PC-9 (cell line): ENCODE results near the gene ACBD5. TPM values are rescaled to one million over a fixed set of nuclear protein-coding genes. Genes with fewer than 3 reads are reported as not detected.
A peak's percentile ranks its signal among the peaks of the same experiment; 100 is the strongest.

Experiments
- BruUV-seq: library from RNA; stranded (reverse); fragments of 400-500 nt; replicated peaks from 2 replicates; lab custom pipeline; 2021; lab: Mats Ljungman, UMichigan
- CTCF ChIA-PET: fragments of 300-600 bp; sonication (Branson Sonifier 250); formaldehyde crosslinking; loops from one replicate; lab custom pipeline; 2022; ENCODE audit warnings: antibody characterized with exemption; lab: Charles Lee
- POLR2A ChIA-PET: fragments of 300-600 bp; sonication (Branson Sonifier 250); formaldehyde crosslinking; loops from one replicate; lab custom pipeline; 2022; ENCODE audit warnings: antibody characterized with exemption; ENCODE audit not compliant: unreplicated experiment; lab: Charles Lee
- DNase-seq, 2 experiments: peaks; one replicate each; pipeline versions ENCODE4 v3.0.0 to v3.0.0-alpha.2; 2015 to 2022; ENCODE audit warnings: mixed read lengths in 1 of 2
- H2AFZ ChIP-seq: fragments of 200-600 bp; sonication (generic); 2 replicates; pipeline ENCODE4 v1.8.1; 2017; ENCODE audit warnings: antibody characterized with exemption
- H3F3A ChIP-seq: fragments of 200-600 bp; sonication (generic); 2 replicates; pipeline ENCODE4 v1.8.1; 2017; ENCODE audit warnings: antibody characterized with exemption, mild to moderate bottlenecking, low read depth; ENCODE audit not compliant: insufficient read depth
- H3K27ac ChIP-seq: fragments of 200-600 bp; sonication (generic); 2 replicates; pipeline ENCODE4 v1.6.1; 2016; ENCODE audit warnings: mixed run types
- H3K27me3 ChIP-seq: fragments of 200-600 bp; sonication (generic); 2 replicates; pipeline ENCODE4 v1.6.1; 2016; ENCODE audit warnings: low read depth, mixed run types; ENCODE audit not compliant: insufficient read depth
- H3K36me3 ChIP-seq: fragments of 200-600 bp; sonication (generic); 2 replicates; pipeline ENCODE4 v1.6.1; 2016; ENCODE audit warnings: low read depth, mixed run types
- H3K4me1 ChIP-seq: fragments of 200-600 bp; sonication (generic); replicated peaks from 2 replicates; pipeline ENCODE4 v1.6.1; 2016; ENCODE audit warnings: mixed run types; ENCODE audit not compliant: insufficient read depth
- H3K4me2 ChIP-seq: fragments of 200-600 bp; sonication (generic); 2 replicates; pipeline ENCODE4 v1.6.1; 2017; ENCODE audit warnings: mixed run types
- H3K4me3 ChIP-seq: fragments of 200-600 bp; sonication (generic); 2 replicates; pipeline ENCODE4 v1.6.1; 2016; ENCODE audit warnings: mixed run types
- H3K79me2 ChIP-seq: fragments of 200-600 bp; sonication (generic); 2 replicates; pipeline ENCODE4 v1.6.1; 2017; ENCODE audit warnings: low read depth, mixed run types
- H3K9me2 ChIP-seq: fragments of 200-600 bp; sonication (generic); 2 replicates; pipeline ENCODE4 v1.8.1; 2017; ENCODE audit warnings: mild to moderate bottlenecking; ENCODE audit not compliant: insufficient read depth
- H3K9me3 ChIP-seq: fragments of 200-600 bp; sonication (generic); 2 replicates; pipeline ENCODE4 v1.8.1; 2016; ENCODE audit warnings: low read depth; ENCODE audit not compliant: insufficient read depth
- H4K20me1 ChIP-seq: fragments of 200-600 bp; sonication (generic); 2 replicates; pipeline ENCODE4 v1.8.1; 2017; ENCODE audit not compliant: insufficient read depth
- EZH2 ChIP-seq: fragments of 200-600 bp; sonication (generic); IDR thresholded peaks from 2 replicates; pipeline ENCODE4 v1.8.0; 2017; ENCODE audit warnings: antibody characterized with exemption, low read depth
- intact Hi-C: fragments of 100-400 bp; cut with micrococcal nuclease; formaldehyde crosslinking; loops from one replicate; pipeline ENCODE4 v1.10.0; 2022; ENCODE audit not compliant: unreplicated experiment
- total RNA-seq: library from RNA; stranded (reverse); gene quantifications from 2 replicates; pipeline ENCODE4 v1.2.3, GENCODE V29; 2021
- TF ChIP-seq, protein P1 (sequence below): fragments of 200-600 bp; sonication (generic); conservative IDR thresholded peaks from 2 replicates; pipeline ENCODE4 v1.6.1; 2017; ENCODE audit warnings: mixed run types, antibody characterized with exemption, mild to moderate bottlenecking, moderate library complexity

The ACBD5 gene
- total RNA-seq, 1 experiment from 2014 or later, result 17.2 TPM

DNA sequence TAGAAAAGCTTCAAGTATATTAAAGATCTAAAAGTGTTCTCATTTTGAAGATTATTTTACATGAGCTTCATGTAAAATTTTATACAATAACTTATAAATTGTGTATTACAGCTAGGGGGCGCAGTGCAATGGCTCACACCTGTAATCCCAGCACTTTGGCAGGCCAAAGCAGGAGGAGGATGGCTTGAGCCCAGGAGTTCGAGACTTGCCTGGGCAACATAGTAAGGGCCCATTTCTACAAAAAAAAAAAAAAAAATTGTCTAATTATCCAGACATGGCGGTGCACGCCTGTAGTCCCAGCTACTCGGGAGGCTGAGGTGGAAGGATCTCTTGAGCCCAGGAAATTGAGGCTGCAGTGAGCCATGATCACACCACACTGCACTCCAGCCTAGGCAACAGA, 16.6 kb downstream of the ACBD5 start:
- no peaks in the 10 kb centered on the region for H3F3A ChIP-seq
- H3K27me3 ChIP-seq, result no peaks in the 10 kb centered on the region
- no peak overlapping the region for H3K4me3 ChIP-seq
- H3K9me3 ChIP-seq, result no peaks in the 10 kb centered on the region
- no peak overlapping the region for H3K4me2 ChIP-seq
- no peaks in the 10 kb centered on the region for H3K36me3 ChIP-seq
- H3K27ac ChIP-seq, result no peak overlapping the region
- H4K20me1 ChIP-seq, result no peaks in the 10 kb centered on the region
- TF ChIP-seq, protein P1, sequence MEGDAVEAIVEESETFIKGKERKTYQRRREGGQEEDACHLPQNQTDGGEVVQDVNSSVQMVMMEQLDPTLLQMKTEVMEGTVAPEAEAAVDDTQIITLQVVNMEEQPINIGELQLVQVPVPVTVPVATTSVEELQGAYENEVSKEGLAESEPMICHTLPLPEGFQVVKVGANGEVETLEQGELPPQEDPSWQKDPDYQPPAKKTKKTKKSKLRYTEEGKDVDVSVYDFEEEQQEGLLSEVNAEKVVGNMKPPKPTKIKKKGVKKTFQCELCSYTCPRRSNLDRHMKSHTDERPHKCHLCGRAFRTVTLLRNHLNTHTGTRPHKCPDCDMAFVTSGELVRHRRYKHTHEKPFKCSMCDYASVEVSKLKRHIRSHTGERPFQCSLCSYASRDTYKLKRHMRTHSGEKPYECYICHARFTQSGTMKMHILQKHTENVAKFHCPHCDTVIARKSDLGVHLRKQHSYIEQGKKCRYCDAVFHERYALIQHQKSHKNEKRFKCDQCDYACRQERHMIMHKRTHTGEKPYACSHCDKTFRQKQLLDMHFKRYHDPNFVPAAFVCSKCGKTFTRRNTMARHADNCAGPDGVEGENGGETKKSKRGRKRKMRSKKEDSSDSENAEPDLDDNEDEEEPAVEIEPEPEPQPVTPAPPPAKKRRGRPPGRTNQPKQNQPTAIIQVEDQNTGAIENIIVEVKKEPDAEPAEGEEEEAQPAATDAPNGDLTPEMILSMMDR, result peak; percentile 78
- no peak for TF ChIP-seq EZH2
- intact Hi-C loops, result loop anchor here (2.0 kb wide), 1 partner anchor 137 kb away; no protein-coding TSS in a partner anchor
- H3K4me1 ChIP-seq, result no peaks in the 10 kb centered on the region
- H3K9me2 ChIP-seq, result no peaks in the 10 kb centered on the region
- POLR2A ChIA-PET, result no interaction called here
- H2AFZ ChIP-seq, result no peak overlapping the region
- BruUV-seq, result no TSS peak
- CTCF ChIA-PET, result interaction anchor here (0.5 to 0.7 kb wide), 4 partner anchors 13 to 118 kb away, joined by 3 to 9 read pairs (median 6); no protein-coding TSS in a partner anchor
- H3K79me2 ChIP-seq, result no peaks in the 10 kb centered on the region
- DNase-seq, result peak in 1 of 2 experiments; percentile 15

DNA sequence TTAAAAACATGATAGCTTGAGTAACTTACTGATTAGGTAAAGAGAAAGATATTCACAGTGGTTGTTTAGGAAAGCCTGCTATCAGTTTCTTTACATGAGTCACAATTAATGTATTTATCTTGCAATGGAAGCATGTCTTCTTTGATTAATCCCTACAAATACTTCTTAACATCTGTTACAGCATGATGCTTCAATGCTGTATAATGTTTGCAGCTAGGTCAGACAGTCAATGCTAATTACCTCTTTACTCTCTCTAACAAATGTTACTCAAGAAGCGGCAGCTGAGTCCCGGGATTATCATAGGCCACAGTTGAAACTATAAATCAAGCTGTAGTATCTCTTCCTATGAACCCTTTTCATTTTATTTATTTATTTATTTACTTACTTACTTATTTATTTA, 33.2 kb downstream of the ACBD5 start:
- intact Hi-C loops, result no loop called here
- H3K79me2 ChIP-seq, result no peaks in the 10 kb centered on the region
- H4K20me1 ChIP-seq, result no peaks in the 10 kb centered on the region
- H3K4me2 ChIP-seq, result no peak overlapping the region
- H3K4me3 ChIP-seq, result no peak overlapping the region
- no peak for DNase-seq
- ChIA-PET CTCF (no interaction called here), POLR2A (no interaction called here)
- no peaks in the 10 kb centered on the region for H3K9me3 ChIP-seq
- H3F3A ChIP-seq, result no peaks in the 10 kb centered on the region
- H3K4me1 ChIP-seq, result no peaks in the 10 kb centered on the region
- no TSS peak for BruUV-seq
- no peak overlapping the region for H2AFZ ChIP-seq
- H3K27me3 ChIP-seq, result no peaks in the 10 kb centered on the region
- no peak overlapping the region for H3K27ac ChIP-seq
- no peaks in the 10 kb centered on the region for H3K36me3 ChIP-seq
- TF ChIP-seq, protein P1, result no peak
- TF ChIP-seq EZH2, result no peak
- no peaks in the 10 kb centered on the region for H3K9me2 ChIP-seq

- Histone ChIP-seq H3K9me2 (no peaks in the 10 kb centered on the region), H3K4me3 (no peak overlapping the region), H3K9me3 (no peaks in the 10 kb centered on the region), H3K36me3 (no peaks in the 10 kb centered on the region), H3K4me2 (no peak overlapping the region), H3K27ac (no peak overlapping the region), H2AFZ (no peak overlapping the region), H3F3A (no peaks in the 10 kb centered on the region), H3K79me2 (no peaks in the 10 kb centered on the region), H4K20me1 (no peaks in the 10 kb centered on the region), H3K4me1 (no peaks in the 10 kb centered on the region), H3K27me3 (no peaks in the 10 kb centered on the region)
- BruUV-seq, result no TSS peak
- no peak for DNase-seq
- TF ChIP-seq, protein P1, result no peak
- TF ChIP-seq EZH2, result no peak
- intact Hi-C loops, result no loop called here
- POLR2A ChIA-PET, result no interaction called here
- CTCF ChIA-PET, result no interaction called here
Observed at GRCh38 chr10:27203806-27204205, 36.8 kb downstream of the ACBD5 start.
